Keratinocyte (primary cell): Measurements from ENCODE around the gene CATSPER1. TPM values are rescaled to one million over a fixed set of nuclear protein-coding genes. Genes with fewer than 3 reads are reported as not detected.

Experiments
- DNase-seq: peaks from one replicate; pipeline ENCODE4 v3.0.0-alpha.2; 2011; ENCODE audit warnings: low read depth, missing footprints, low spot score
- FAIRE-seq: peaks from 2 replicates; lab custom pipeline; 2011; peaks lifted over from hg19 to GRCh38; lab: Jason Lieb, UNC
- H2AFZ ChIP-seq: 2 replicates; pipeline ENCODE4 v1.6.0; 2012; ENCODE audit warnings: low read length, control low read depth, inconsistent platforms; ENCODE audit not compliant: control insufficient read depth
- H3K27ac ChIP-seq: 2 replicates; pipeline ENCODE4 v1.5.1; 2011; ENCODE audit warnings: low read length; ENCODE audit not compliant: control insufficient read depth, insufficient read depth
- H3K27me3 ChIP-seq: 3 replicates; pipeline ENCODE4 v1.6.0; 2011; ENCODE audit warnings: low read length; ENCODE audit not compliant: control insufficient read depth, insufficient read depth; ENCODE audit errors: extremely low read depth
- H3K36me3 ChIP-seq, 2 experiments: 2 replicates in 1 of 2; 3 replicates in 1 of 2; pipeline ENCODE4 v1.5.1; 2011; ENCODE audit warnings: low read length in 2 of 2, mild to moderate bottlenecking in 1 of 2; ENCODE audit not compliant: control insufficient read depth in 2 of 2, insufficient read depth in 2 of 2; ENCODE audit errors: extremely low read depth in 1 of 2
- H3K4me1 ChIP-seq: 3 replicates; pipeline ENCODE4 v1.5.1; 2011; ENCODE audit warnings: low read length; ENCODE audit not compliant: control insufficient read depth, insufficient read depth; ENCODE audit errors: extremely low read depth
- H3K4me2 ChIP-seq: 3 replicates; pipeline ENCODE4 v1.6.0; 2011; ENCODE audit warnings: low read depth, low read length; ENCODE audit not compliant: control insufficient read depth, insufficient read depth; ENCODE audit errors: extremely low read depth
- H3K4me3 ChIP-seq, 3 experiments: fragments of 200-600 bp in 1 of 3; sonication (generic) in 1 of 3; 2 replicates in 2 of 3; 3 replicates in 1 of 3; pipeline ENCODE4 v1.5.1; 2011 to 2016; ENCODE audit warnings: low read length in 3 of 3, mild to moderate bottlenecking in 3 of 3, control low read depth in 2 of 3, inconsistent platforms in 1 of 3, low read depth in 1 of 3, mixed read lengths in 1 of 3, mixed run types in 1 of 3, moderate library complexity in 1 of 3; ENCODE audit not compliant: control insufficient read depth in 2 of 3, insufficient read depth in 2 of 3; ENCODE audit errors: extremely low read depth in 1 of 3
- H3K79me2 ChIP-seq: 2 replicates; pipeline ENCODE4 v1.6.0; 2012; ENCODE audit warnings: low read length; ENCODE audit not compliant: control insufficient read depth, insufficient read depth
- H3K9ac ChIP-seq: 3 replicates; pipeline ENCODE4 v1.6.0; 2011; ENCODE audit warnings: low read length; ENCODE audit not compliant: control insufficient read depth, insufficient read depth; ENCODE audit errors: extremely low read depth
- H3K9me1 ChIP-seq: 3 replicates; pipeline ENCODE4 v1.6.0; 2011; ENCODE audit warnings: low read length; ENCODE audit not compliant: control insufficient read depth, insufficient read depth; ENCODE audit errors: extremely low read depth
- H3K9me3 ChIP-seq: 2 replicates; pipeline ENCODE4 v1.5.1; 2012; ENCODE audit warnings: low read depth, low read length; ENCODE audit not compliant: control insufficient read depth
- H4K20me1 ChIP-seq: 3 replicates; pipeline ENCODE4 v1.6.0; 2011; ENCODE audit warnings: low read length; ENCODE audit not compliant: control insufficient read depth, insufficient read depth; ENCODE audit errors: extremely low read depth
- EZH2 ChIP-seq: IDR thresholded peaks from one replicate; pipeline ENCODE4 v1.6.1; 2012; ENCODE audit warnings: inconsistent platforms, mild to moderate bottlenecking, low read length, moderate library complexity
- dilution Hi-C: fragments of 300-500 bp; cut with MboI; formaldehyde crosslinking; loops from one replicate; pipeline ENCODE4 v1.7.0; 2020; ENCODE audit warnings: low sequenced_read_pairs; ENCODE audit not compliant: extremely low pct_ligation_motif_present
- polyA plus RNA-seq, 5 experiments: library from polyadenylated mRNA; depleted of rRNA in 3 of 5; stranded (reverse) in 3 of 5; stranded (forward) in 1 of 5; unstranded in 1 of 5; fragments of >200 nt; gene quantifications; 1 replicate in 1 of 5; 2 replicates in 3 of 5; 3 replicates in 1 of 5; pipeline versions ENCODE4 v1.2.1 to v1.2.3, GENCODE V29; 2011 to 2012; ENCODE audit warnings: missing spikeins in 2 of 5, low read depth in 1 of 5, low replicate concordance in 1 of 5
- TF ChIP-seq, protein P1 (sequence below), 3 experiments: IDR thresholded peaks in 1 of 3; conservative IDR thresholded peaks in 1 of 3; optimal IDR thresholded peaks in 1 of 3; 2 replicates in 2 of 3; 3 replicates in 1 of 3; pipeline versions ENCODE3 to v1.5.1; 2011; ENCODE audit warnings: low read length in 3 of 3, mild to moderate bottlenecking in 3 of 3, moderate library complexity in 2 of 3, control low read depth in 1 of 3, inconsistent platforms in 1 of 3; ENCODE audit not compliant: insufficient read depth in 2 of 3; ENCODE audit errors: extremely low read depth in 1 of 3

CATSPER1 gene
- polyA plus RNA-seq, 1 donor (not counting 4 experiments of a cell fraction or from before 2014, with no cell fraction given): not detected

GRCh38 chr11:65976216-65977176, 49.8 kb downstream of the CATSPER1 start:
- H3K4me1 ChIP-seq: peaks cover 9% of the 10 kb centered on the region
- peaks cover 3% of the 10 kb centered on the region for H3K9me1 ChIP-seq
- H3K4me3 ChIP-seq: no peak overlapping the region
- H3K36me3 ChIP-seq: peaks cover 23 to 27% of the 10 kb centered on the region in 2 experiments
- H3K27ac ChIP-seq: no peak overlapping the region
- no peak for TF ChIP-seq EZH2
- TF ChIP-seq, protein P1, sequence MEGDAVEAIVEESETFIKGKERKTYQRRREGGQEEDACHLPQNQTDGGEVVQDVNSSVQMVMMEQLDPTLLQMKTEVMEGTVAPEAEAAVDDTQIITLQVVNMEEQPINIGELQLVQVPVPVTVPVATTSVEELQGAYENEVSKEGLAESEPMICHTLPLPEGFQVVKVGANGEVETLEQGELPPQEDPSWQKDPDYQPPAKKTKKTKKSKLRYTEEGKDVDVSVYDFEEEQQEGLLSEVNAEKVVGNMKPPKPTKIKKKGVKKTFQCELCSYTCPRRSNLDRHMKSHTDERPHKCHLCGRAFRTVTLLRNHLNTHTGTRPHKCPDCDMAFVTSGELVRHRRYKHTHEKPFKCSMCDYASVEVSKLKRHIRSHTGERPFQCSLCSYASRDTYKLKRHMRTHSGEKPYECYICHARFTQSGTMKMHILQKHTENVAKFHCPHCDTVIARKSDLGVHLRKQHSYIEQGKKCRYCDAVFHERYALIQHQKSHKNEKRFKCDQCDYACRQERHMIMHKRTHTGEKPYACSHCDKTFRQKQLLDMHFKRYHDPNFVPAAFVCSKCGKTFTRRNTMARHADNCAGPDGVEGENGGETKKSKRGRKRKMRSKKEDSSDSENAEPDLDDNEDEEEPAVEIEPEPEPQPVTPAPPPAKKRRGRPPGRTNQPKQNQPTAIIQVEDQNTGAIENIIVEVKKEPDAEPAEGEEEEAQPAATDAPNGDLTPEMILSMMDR (optimal IDR thresholded peaks at IDR 0.05 in 1 of 3, IDR thresholded peaks at IDR 0.05 in 1 of 3, conservative IDR thresholded peaks at IDR 0.05 in 1 of 3; ENCODE audit: extremely low read depth in 1 of 3, insufficient read depth in 2 of 3, low read length in 3 of 3): no peak
- no peaks in the 10 kb centered on the region for H3K9me3 ChIP-seq
- FAIRE-seq (no peak), DNase-seq (no peak)
- H2AFZ ChIP-seq: no peak overlapping the region
- no peak overlapping the region for H3K4me2 ChIP-seq
- H3K9ac ChIP-seq: no peak overlapping the region
- dilution Hi-C loops: no loop called here
- no peaks in the 10 kb centered on the region for H3K27me3 ChIP-seq
- no peaks in the 10 kb centered on the region for H3K79me2 ChIP-seq
- H4K20me1 ChIP-seq: no peaks in the 10 kb centered on the region

GRCh38 chr11:65975771-65976170, 50.5 kb downstream of the CATSPER1 start:
- Histone ChIP-seq H3K79me2 (no peaks in the 10 kb centered on the region), H3K4me2 (no peak overlapping the region), H3K4me1 (peaks cover 9% of the 10 kb centered on the region), H3K36me3 (peaks cover 23 to 27% of the 10 kb centered on the region in 2 experiments), H3K4me3 (no peak overlapping the region), H3K9me3 (no peaks in the 10 kb centered on the region), H3K9me1 (peaks cover 3% of the 10 kb centered on the region), H3K27ac (no peak overlapping the region), H3K27me3 (no peaks in the 10 kb centered on the region), H2AFZ (no peak overlapping the region), H3K9ac (no peak overlapping the region), H4K20me1 (no peaks in the 10 kb centered on the region)
- no peak for TF ChIP-seq EZH2
- no peak for FAIRE-seq
- DNase-seq: no peak
- dilution Hi-C loops: no loop called here
